Transverse colon (tissue), 4 donors: ENCODE data around the gene GMEB2.

Experiments used
- EP300 ChIP-seq: sonication (generic); formaldehyde crosslinking; IDR thresholded peaks from one replicate; pipeline ENCODE4 v1.6.1; 2017; ENCODE audit warnings: antibody characterized with exemption, low read depth
- POLR2A ChIP-seq: fragments of 450-650 bp; IDR thresholded peaks from one replicate; pipeline ENCODE4 v1.6.1; 2016; ENCODE audit warnings: antibody characterized with exemption, mild to moderate bottlenecking, moderate library complexity
- POLR2AphosphoS5 ChIP-seq, 3 donors: sonication (generic); formaldehyde crosslinking; IDR thresholded peaks; one replicate each; pipeline ENCODE4 v1.6.1; 2016; ENCODE audit warnings: antibody characterized with exemption in 3 of 3
- TF ChIP-seq, protein P1 (sequence below), 5 experiments: fragments of 200-600 bp in 3 of 5; fragments of 450-650 bp in 2 of 5; sonication (generic) in 3 of 5; IDR thresholded peaks; 1 replicate in 2 of 5; 2 replicates in 3 of 5; pipeline ENCODE4 v1.5.1; 2016 to 2017; ENCODE audit warnings: antibody characterized with exemption in 5 of 5, inconsistent platforms in 3 of 5, mild to moderate bottlenecking in 2 of 5, moderate library complexity in 1 of 5

GRCh38 chr20:63651942-63652191 lies 25.0 kb upstream of the GMEB2 start:
- no peak for TF ChIP-seq POLR2A
- TF ChIP-seq, protein P1, sequence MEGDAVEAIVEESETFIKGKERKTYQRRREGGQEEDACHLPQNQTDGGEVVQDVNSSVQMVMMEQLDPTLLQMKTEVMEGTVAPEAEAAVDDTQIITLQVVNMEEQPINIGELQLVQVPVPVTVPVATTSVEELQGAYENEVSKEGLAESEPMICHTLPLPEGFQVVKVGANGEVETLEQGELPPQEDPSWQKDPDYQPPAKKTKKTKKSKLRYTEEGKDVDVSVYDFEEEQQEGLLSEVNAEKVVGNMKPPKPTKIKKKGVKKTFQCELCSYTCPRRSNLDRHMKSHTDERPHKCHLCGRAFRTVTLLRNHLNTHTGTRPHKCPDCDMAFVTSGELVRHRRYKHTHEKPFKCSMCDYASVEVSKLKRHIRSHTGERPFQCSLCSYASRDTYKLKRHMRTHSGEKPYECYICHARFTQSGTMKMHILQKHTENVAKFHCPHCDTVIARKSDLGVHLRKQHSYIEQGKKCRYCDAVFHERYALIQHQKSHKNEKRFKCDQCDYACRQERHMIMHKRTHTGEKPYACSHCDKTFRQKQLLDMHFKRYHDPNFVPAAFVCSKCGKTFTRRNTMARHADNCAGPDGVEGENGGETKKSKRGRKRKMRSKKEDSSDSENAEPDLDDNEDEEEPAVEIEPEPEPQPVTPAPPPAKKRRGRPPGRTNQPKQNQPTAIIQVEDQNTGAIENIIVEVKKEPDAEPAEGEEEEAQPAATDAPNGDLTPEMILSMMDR (IDR thresholded peaks at IDR 0.05) = no peak
- TF ChIP-seq POLR2AphosphoS5 (IDR thresholded peaks at IDR 0.05) = no peak
- no peak for TF ChIP-seq EP300
